Glutamatergic neuron (in vitro differentiated cells): ENCODE data around the gene MMP24OS. TPM values are rescaled to one million over a fixed set of nuclear protein-coding genes. Genes with fewer than 3 reads are reported as not detected.

ENCODE experiments used
- DNase-seq: peaks from one replicate; pipeline ENCODE4 v3.0.0; 2022
- H3K27ac Mint-ChIP-seq: one replicate; pipeline ENCODE4 v1.8.0; 2020; ENCODE audit warnings: mild to moderate bottlenecking, mixed read lengths, inconsistent platforms; ENCODE audit not compliant: unreplicated experiment
- H3K27me3 Mint-ChIP-seq: one replicate; pipeline ENCODE4 v1.8.0; 2020; ENCODE audit warnings: mild to moderate bottlenecking, moderate library complexity, mixed read lengths, inconsistent platforms; ENCODE audit not compliant: unreplicated experiment
- H3K36me3 Mint-ChIP-seq: one replicate; pipeline ENCODE4 v1.8.0; 2020; ENCODE audit warnings: mild to moderate bottlenecking, mixed read lengths, inconsistent platforms; ENCODE audit not compliant: unreplicated experiment
- H3K4me1 Mint-ChIP-seq: one replicate; pipeline ENCODE4 v1.8.0; 2020; ENCODE audit warnings: mild to moderate bottlenecking, low read depth, mixed read lengths, inconsistent platforms; ENCODE audit not compliant: unreplicated experiment
- H3K4me3 Mint-ChIP-seq: one replicate; pipeline ENCODE4 v1.8.0; 2020; ENCODE audit warnings: mild to moderate bottlenecking, mixed read lengths, inconsistent platforms; ENCODE audit not compliant: unreplicated experiment
- H3K9me3 Mint-ChIP-seq: one replicate; pipeline ENCODE4 v1.8.0; 2020; ENCODE audit warnings: mild to moderate bottlenecking, moderate library complexity, mixed read lengths, inconsistent platforms; ENCODE audit not compliant: unreplicated experiment
- CTCF ChIP-seq: fragments of 200-600 bp; sonication (generic); IDR thresholded peaks from one replicate; pipeline ENCODE4 v1.5.0; 2021; ENCODE audit not compliant: partially characterized antibody, unreplicated experiment
- long read RNA-seq: library from polyadenylated mRNA; unstranded; transcript quantifications from one replicate; pipeline ENCODE4 v2.0.0, GENCODE V29; 2020; ENCODE audit not compliant: unreplicated experiment
- total RNA-seq: library from RNA; stranded (reverse); fragmentation: NEBNext Ultra II Directional; extraction: Animal tissue kit (Norgen Biotek cat#: 25700); gene quantifications from one replicate; pipeline ENCODE4 v1.2.1, GENCODE V29; 2021; ENCODE audit not compliant: unreplicated experiment

MMP24OS gene
- 99.0 TPM for total RNA-seq
- long read RNA-seq, transcript MMP24OS-201 (2 exons, 867 nt) = major isoform, 10 of 18 reads
- long read RNA-seq, transcript MMP24OS-209 (2 exons, 712 nt) = minor isoform, 6 of 18 reads
- long read RNA-seq, partial matches to known transcripts = 0 of 18 reads
- long read RNA-seq, other reads (novel, unspliced or antisense) = 2 of 18 reads

- peak; percentile 93 for DNase-seq
- H3K4me3 Mint-ChIP-seq = peak within 1 kb of the TSS; percentile 97
- H3K27me3 Mint-ChIP-seq = peaks cover 5% of the 10 kb centered on the region
- H3K4me1 Mint-ChIP-seq = peaks cover 11% of the 10 kb centered on the region
- peak within 1 kb of the TSS; percentile 98 for H3K27ac Mint-ChIP-seq
- no peak for TF ChIP-seq CTCF
- no peaks in the 10 kb centered on the region for H3K36me3 Mint-ChIP-seq
- peaks cover 13% of the 10 kb centered on the region for H3K9me3 Mint-ChIP-seq
Observed at GRCh38 chr20:35277531-35278395, at the start of gene MMP24OS. MMP24OS (minus strand) TSS chr20:35278122; CDS start chr20:35277929, 193 bp downstream.

GRCh38 chr20:35327074-35327976, 49.4 kb upstream of the MMP24OS start:
- no peak overlapping the region for H3K27ac Mint-ChIP-seq
- no peak overlapping the region for H3K4me3 Mint-ChIP-seq
- no peaks in the 10 kb centered on the region for H3K36me3 Mint-ChIP-seq
- no peaks in the 10 kb centered on the region for H3K4me1 Mint-ChIP-seq
- peaks cover 2% of the 10 kb centered on the region for H3K27me3 Mint-ChIP-seq
- TF ChIP-seq CTCF = no peak
- DNase-seq = no peak
- H3K9me3 Mint-ChIP-seq = peaks cover 2% of the 10 kb centered on the region

GRCh38 chr20:35326740-35327073, 48.8 kb upstream of the MMP24OS start:
- Mint-ChIP-seq H3K27ac (no peak overlapping the region), H3K9me3 (peaks cover 2% of the 10 kb centered on the region), H3K27me3 (peaks cover 2% of the 10 kb centered on the region), H3K4me3 (no peak overlapping the region), H3K36me3 (no peaks in the 10 kb centered on the region), H3K4me1 (no peaks in the 10 kb centered on the region)
- no peak for DNase-seq
- TF ChIP-seq CTCF = no peak

- no peak for TF ChIP-seq CTCF
- Mint-ChIP-seq H3K36me3 (no peaks in the 10 kb centered on the region), H3K9me3 (peaks cover 2% of the 10 kb centered on the region), H3K27ac (no peak overlapping the region), H3K4me1 (no peaks in the 10 kb centered on the region), H3K27me3 (peaks cover 2% of the 10 kb centered on the region), H3K4me3 (no peak overlapping the region)
- DNase-seq = no peak
Observed at GRCh38 chr20:35326021-35326739, 48.3 kb upstream of the MMP24OS start.
